PFSK-1 (cell line): Measurements from ENCODE around the gene ISG15.

ENCODE experiments used
- FOXP2 ChIP-seq: optimal IDR thresholded peaks from 2 replicates; pipeline ENCODE3; 2011; ENCODE audit warnings: borderline replicate concordance, control low read depth, inconsistent platforms; ENCODE audit not compliant: insufficient read depth; ENCODE audit errors: extremely low read length, extremely low read depth
- POLR2AphosphoS5 ChIP-seq: IDR thresholded peaks from 2 replicates; pipeline ENCODE4 v1.6.1; 2012; ENCODE audit warnings: low read depth, mild to moderate bottlenecking, control low read depth, low read length, moderate library complexity
- REST ChIP-seq, 2 experiments: IDR thresholded peaks; 2 replicates each; pipeline versions ENCODE4 v1.6.1 to v1.8.0; 2011 to 2012; ENCODE audit warnings: low read depth in 2 of 2, low read length in 2 of 2, control low read depth in 1 of 2, inconsistent platforms in 1 of 2, mild to moderate bottlenecking in 1 of 2, moderate library complexity in 1 of 2; ENCODE audit not compliant: insufficient read depth in 1 of 2
- SIN3A ChIP-seq: IDR thresholded peaks from 2 replicates; pipeline ENCODE4 v1.6.1; 2012; ENCODE audit warnings: mild to moderate bottlenecking, low read length, moderate library complexity, borderline replicate concordance; ENCODE audit not compliant: insufficient read depth
- TAF1 ChIP-seq: IDR thresholded peaks from 2 replicates; pipeline ENCODE4 v1.6.1; 2012; ENCODE audit warnings: low read length, control low read depth, borderline replicate concordance; ENCODE audit not compliant: insufficient read depth

Gene ISG15

DNA sequence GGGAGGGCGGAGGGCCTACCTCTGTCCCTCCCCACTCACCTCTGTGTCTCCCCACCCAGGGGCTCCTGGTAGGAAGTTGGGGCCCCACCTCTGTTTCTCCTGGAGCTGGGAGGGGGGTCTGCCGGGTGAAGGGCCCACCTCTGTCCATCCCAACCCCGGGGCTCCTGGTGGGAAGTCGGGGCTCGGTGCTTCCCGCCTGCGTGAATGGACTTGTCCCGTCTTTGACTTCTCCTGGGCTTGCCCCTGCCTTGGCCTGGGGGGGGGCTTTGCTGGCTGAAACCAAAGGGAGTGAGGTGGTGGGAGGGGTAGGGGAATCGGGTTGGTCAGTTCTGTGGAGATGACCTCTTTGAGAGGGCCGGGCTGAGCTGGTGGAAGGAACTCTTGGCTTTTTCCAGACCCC lies 12.4 kb downstream of the ISG15 start:
- TF ChIP-seq SIN3A (no peak), TAF1 (no peak), FOXP2 (no peak), POLR2AphosphoS5 (no peak)

GRCh38 chr1:1026599-1027413 lies 13.5 kb downstream of the ISG15 start:
- no peak for TF ChIP-seq TAF1
- no peak for TF ChIP-seq FOXP2
- no peak for TF ChIP-seq REST (IDR thresholded peaks at IDR 0.05; ENCODE audit: insufficient read depth in 1 of 2, low read depth in 2 of 2, low read length in 2 of 2)
- no peak for TF ChIP-seq POLR2AphosphoS5
- TF ChIP-seq SIN3A, result no peak

DNA sequence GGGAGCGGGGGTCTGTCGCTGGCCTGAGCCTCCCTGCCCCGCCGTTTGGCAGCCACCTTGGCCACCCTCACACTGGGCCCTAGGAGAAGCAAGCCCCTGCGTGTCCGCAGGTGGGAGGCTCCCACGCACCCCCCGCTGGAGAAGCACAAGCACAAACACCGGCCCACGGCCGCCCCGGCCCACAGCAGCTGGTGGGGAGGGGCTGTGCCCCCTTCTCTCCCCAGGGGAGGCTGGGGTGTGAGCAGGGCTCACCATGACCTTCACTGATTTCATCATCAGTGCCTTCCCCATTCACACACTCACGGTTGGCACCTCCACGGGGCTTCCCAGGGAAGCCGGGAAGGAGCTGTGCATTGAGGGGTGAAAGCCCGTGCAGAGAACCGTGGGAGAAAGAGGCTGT lies 14.5 kb downstream of the ISG15 start:
- TF ChIP-seq REST (IDR thresholded peaks at IDR 0.05; ENCODE audit: insufficient read depth in 1 of 2, low read depth in 2 of 2, low read length in 2 of 2) (no peak), TAF1 (no peak), SIN3A (no peak), POLR2AphosphoS5 (no peak), FOXP2 (no peak)

GRCh38 chr1:1031659-1032235 lies 18.4 kb downstream of the ISG15 start:
- TF ChIP-seq REST (IDR thresholded peaks at IDR 0.05; ENCODE audit: insufficient read depth in 1 of 2, low read depth in 2 of 2, low read length in 2 of 2) (no peak), TAF1 (no peak)

DNA sequence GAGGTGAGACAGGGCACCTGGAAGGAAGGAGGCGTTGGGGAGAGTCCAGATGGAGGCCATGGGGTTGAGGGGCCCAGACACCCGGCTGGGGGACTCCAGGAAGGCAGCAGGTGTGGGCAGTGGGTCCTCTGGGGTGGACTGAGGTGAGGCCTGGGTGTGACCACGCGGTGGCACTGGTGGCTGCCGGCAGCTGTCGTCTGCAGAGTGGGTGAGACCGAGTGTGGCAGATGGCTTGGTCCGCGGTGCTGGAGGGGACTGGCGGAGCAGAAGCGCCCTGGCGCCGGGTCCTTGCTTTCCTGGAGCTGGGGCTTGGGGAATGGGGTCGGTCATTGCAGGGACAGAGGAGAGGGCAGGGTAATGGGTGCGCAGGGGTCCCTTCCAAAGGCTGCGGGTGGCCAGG lies 19.1 kb downstream of the ISG15 start:
- TF ChIP-seq TAF1, result no peak
- no peak for TF ChIP-seq FOXP2
- no peak for TF ChIP-seq SIN3A
- TF ChIP-seq POLR2AphosphoS5, result no peak
- no peak for TF ChIP-seq REST (IDR thresholded peaks at IDR 0.05; ENCODE audit: insufficient read depth in 1 of 2, low read depth in 2 of 2, low read length in 2 of 2)
